GM19043 (cell line): ENCODE data around the gene TMEM151A.
"Not testable (repeated sequence)": the region's sequence is repeated elsewhere in the genome, so short reads cannot be mapped to it uniquely, and the experiment has no call there.

Source experiments
- ATAC-seq: cut with Tn5 transposase; IDR thresholded peaks from one replicate; pipeline ENCODE4 v1.9.1; 2021; ENCODE audit warnings: low read depth; ENCODE audit not compliant: unreplicated experiment

The TMEM151A gene

DNA sequence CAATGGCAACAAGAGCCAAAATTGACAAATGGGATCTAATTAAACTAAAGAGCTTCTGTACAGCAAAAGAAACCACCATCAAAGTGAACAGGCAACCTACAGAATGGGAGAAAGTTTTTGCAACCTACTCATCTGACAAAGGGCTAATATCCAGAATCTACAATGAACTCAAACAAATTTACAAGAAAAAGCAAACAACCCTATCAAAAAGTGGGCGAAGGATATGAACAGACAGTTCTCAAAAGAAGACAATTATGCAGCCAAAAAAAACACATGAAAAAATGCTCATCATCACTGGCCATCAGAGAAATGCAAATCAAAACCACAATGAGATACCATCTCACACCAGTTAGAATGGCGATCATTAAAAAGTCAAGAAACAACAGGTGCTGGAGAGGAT, 28.6 kb downstream of the TMEM151A start:
- not testable (repeated sequence) for ATAC-seq

DNA sequence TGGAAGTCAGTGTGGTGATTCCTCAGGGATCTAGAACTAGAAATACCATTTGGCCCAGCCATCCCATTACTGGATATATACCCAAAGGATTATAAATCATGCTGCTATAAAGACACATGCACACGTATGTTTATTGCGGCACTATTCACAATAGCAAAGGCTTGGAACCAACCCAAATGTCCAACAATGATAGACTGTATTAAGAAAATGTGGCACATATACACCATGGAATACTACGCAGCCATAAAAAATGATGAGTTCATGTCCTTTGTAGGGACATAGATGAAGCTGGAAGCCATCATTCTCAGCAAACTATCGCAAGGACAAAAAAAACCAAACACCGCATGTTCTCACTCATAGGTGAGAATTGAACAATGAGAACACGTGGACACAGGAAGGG, 29.1 kb downstream of the TMEM151A start:
- not testable (repeated sequence) for ATAC-seq

DNA sequence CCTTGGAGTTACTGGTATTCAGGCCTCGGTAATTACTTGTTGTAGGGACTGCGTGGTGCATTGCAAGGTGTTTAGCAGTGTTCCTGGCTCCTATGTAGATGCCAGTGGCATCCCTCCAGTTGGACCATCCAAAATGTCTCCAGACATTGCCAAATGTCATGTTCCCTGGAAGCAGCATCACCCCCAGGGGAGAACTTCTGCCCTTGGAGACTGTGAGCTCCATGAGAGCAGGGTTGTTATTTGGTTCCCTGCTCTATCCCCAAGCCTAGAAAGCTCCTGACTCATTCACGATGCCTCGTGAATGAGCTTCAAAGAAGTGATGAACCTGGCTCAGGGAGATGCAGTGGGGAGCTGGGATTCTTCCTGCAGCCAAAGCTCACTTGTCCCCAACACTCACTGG, 29.9 kb downstream of the TMEM151A start:
- ATAC-seq: no peak

DNA sequence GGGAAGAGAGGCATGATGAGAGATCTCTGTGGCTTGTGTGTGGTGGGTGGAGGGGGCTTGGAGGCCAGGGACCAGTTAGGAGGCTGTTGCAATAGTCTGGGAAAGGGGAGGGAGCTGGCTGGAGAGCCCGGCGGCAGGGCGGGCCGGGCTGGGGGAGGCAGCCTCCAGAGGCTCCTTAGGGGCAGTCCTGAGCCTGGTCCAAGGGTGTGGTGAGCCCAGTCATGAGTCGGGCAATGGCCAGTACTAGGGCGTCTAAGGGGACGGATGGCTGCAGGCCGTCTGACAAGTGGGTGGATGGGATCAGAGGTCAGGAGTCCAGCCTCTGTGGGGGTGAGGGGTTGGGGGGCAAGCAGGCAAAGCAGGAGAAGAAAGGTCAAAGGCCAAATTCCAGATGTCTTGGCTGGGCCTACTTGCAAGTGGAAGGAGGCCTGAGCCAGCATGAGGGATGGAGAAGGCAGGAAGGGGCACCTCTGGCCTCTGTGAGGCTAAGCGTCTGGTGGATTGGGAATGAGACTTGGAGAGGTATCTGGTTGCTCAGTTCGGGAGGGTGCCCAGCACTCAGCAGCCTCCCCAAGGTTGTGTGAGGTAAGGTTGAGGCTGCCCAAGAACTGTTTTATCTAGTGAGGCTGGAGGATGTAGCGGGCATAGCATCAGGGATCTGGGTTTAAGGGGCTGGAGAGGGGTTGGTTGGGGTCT, 31.2 kb downstream of the TMEM151A start:
- ATAC-seq: no peak

DNA sequence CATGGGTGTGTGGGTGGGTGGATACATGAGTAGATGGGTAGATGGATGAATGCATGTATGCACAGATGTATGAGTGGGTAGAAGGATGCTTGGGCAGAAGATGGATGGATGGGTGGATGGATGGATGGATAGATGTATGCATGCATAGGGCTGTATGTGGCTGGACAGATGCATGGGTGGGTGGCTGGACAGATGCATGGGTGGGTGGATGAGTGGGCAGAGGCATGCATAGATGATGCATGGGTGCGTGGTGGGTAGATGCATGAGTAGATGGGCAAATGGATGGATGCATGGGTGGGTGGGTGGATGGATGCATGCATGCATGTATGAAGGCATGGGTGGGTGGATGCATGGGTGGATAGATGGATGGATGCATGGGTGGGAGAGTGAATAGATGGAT, 32.0 kb downstream of the TMEM151A start:
- no peak for ATAC-seq

DNA sequence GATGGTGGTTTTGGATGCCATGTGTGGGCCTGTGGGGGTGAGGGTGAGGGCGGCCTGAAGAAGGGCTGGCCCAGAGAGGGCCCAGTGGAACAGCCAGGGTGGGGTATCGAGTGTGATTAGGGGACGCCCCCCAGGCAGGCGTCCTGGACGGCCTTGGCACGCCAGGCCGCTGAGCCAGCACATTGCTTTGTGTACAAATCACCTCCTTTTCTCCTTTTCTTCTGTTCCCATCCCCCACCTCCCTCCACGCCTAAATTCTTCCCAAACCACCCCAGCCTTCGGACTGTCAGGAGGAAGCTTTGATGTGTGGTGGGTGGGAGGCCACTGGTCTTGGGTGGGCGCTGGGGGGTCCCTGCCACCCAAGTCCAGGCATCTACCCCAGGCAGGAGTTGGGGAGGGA, 33.0 kb downstream of the TMEM151A start:
- no peak for ATAC-seq

DNA sequence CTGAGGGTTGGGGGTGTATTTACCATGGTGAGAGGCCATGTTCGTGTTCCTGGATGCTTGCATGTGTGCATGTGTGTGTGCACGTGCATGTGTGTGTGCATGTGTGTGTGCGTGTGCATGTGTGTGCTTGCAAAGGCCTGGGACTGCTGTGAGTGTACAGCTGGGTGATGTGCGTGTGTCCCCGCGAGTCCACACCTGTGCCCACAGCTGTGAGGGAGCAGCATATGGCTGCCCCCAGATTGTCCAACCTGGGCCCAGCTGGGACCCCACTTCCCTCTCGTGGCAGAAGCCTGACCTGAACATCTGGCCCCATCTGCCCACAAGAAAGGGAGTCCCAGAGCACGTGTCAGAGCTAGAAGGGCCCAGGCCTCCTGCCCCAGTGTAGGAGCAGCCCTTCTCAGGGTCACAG, 33.6 kb downstream of the TMEM151A start:
- ATAC-seq: no peak

DNA sequence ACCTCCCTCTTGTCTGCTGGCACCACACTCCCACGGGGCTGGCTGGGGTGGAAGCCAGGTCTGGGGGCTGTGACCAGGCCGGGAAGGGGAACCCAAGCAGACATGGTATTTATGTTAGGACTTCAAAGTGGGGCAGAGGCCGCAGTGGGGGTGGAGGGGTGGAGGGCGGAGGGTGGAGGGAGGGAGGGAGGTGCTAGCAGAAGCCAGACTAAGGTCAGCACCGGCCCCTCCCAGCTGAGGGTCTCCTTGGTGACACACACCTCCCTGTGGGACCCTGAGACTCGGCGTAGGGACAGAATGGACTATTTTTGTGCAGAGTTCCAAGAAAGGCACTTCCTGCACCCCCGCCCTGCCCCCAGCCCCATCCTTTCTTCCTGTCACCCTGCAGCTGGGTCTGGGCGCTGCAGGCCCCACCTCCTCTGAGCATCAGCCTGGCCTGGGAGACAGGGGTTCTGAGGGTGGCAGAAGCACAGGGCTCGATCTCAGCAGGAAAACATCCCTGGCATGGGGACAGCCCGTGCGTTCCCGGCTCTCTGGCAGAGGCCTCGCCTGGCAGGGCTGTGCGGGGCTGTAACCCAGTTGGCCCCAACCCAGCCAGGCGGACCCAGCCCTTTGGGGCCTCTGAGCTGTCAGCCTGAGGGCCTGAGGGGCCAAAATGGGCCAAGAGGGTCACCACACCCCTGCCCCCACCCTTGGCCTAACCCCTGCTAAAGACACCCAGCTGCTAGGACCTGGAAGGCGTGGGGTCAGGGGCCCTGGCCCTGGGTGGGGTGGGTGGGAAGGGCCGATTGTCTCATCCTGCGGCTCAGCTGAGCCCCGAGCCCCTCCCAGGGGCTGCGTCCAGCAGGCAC, 34.8 kb downstream of the TMEM151A start:
- ATAC-seq: no peak

DNA sequence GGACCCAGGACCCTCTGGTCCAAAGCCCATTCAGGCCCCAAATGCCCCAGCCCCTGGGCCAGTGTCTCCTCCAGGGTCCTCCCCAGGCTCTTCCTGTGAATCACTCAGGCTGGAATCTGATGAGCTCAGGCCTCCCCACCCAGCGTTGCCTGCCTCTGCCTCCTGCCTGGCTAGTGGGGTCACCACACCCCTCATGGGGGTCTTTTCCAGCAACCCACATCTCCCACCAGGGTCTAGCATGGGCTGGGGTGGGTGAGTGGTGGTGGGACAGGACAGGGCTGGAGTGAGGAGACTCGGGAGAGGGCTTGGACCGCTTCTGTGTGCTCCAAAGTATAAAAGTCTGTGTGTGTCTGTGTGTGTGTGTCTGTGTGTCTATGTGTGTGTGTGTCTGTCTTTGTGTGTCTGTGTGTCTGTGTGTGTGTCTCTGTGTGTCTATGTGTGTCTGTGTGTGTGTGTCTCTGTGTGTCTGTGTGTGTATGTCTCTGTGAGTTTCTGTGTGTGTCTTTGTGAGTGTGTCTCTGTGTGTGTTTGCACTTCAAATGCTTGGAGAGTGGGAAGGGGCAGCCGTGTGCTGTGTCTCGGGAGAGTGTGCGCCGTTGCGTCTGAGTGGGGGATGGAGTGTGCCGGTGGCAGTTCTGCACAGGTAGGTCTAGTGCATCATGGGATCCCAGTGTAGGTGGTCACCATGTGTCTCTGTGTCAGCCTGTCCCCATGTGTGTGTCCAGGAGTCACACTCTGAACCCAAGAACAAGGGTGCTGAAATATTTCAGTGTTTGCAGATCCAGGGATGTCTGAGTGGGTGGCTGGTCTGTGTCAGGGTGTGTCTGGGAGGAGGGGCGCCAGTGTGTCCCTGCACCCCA, 35.7 kb downstream of the TMEM151A start:
- ATAC-seq: no peak

DNA sequence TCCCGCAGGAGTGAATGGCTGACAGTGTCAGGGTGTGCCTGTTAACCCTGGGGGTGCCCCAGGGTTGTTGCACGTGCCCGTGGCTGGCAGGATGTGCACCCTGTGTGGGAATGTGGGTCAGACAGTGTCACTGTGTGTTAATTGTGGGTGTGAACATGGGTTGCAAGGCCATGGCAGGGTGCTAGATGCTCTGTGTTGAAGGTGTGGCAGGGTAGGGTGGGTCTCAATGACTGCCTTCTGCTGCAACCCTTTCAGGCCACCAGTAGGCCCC, 36.3 kb downstream of the TMEM151A start:
- no peak for ATAC-seq

DNA sequence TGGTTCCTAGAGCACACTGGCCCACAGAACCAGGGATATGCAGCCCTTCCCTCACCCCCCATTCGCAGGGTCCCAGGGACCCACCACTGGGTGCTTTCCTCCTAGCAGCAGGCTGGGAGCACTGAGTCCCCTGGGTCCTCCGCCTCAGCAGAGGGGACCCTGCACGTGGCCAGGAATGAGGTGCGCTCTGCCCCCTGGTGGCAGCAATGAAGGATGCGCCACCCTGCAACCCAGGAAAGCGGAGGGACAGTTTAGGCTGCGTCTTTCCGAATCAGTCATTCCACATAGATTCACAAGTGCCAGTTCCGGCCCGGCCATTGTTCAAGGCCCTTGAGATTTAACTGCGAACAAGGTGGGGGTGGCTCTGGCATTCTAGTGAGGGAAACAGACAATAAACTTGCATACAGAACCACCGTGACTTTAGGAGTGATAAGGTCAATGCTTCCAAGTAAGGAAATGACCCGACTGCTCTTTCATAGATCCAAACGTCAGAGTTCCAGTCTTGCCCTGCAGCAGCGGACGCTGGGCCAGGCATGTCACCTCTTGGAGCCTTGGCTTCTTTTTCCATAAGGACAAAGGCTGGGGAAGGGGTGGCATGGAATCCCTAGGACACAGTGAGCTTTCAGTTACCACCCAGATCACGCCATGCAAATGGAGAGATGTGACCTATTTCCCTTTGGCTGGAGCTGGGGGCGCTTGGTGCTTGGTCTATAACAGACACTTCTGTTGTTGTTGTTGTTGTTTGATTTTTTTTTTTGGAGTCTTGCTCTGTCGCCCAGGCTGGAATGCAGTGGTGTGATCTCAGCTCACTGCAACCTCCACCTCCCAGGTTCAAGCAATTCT, 36.8 kb downstream of the TMEM151A start:
- no peak for ATAC-seq

DNA sequence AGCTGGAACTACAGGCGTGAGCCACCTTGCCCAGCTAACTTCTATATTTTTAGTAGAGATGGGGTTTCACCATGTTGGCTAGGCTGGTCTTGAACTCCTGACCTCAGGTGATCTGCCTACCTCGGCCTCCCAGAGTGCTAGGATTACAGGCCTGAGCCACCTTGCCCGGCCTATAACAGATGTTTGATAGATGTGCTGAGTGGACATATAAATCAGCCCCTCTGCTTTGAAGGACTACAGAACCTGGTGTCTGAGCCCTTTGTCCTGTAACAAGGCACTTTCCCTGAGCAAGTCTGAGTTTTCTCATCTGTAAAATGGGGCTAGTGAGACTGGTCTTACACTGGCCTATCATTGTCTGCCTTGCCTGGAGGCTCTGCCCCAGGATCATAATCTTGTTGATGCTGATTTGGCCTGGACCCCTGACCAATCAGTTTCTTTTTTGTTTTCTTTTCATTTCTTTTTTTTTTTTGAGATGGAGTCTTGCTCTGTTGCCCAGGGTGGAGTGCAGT, 37.5 kb downstream of the TMEM151A start:
- ATAC-seq: no peak

DNA sequence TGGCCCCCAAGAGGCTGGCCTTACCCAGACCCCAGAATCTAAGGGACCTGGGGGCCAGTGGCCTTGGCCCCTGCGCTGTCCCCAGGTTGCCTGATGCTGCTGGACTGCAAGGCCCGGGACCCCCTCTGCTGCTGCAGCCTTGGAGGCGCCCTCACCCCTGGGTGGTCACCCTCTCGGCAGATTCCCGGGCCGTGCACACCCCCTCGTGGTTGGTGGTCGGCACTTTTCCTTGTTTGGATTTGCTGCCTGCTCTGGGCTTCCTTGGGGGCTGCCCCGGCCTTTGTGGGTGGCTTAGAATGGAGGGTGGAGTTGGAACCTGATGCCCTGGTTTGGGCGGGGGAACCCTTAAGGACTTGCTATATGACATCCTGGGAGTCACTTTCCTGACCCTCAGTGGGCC, 39.2 kb downstream of the TMEM151A start:
- ATAC-seq: no peak

DNA sequence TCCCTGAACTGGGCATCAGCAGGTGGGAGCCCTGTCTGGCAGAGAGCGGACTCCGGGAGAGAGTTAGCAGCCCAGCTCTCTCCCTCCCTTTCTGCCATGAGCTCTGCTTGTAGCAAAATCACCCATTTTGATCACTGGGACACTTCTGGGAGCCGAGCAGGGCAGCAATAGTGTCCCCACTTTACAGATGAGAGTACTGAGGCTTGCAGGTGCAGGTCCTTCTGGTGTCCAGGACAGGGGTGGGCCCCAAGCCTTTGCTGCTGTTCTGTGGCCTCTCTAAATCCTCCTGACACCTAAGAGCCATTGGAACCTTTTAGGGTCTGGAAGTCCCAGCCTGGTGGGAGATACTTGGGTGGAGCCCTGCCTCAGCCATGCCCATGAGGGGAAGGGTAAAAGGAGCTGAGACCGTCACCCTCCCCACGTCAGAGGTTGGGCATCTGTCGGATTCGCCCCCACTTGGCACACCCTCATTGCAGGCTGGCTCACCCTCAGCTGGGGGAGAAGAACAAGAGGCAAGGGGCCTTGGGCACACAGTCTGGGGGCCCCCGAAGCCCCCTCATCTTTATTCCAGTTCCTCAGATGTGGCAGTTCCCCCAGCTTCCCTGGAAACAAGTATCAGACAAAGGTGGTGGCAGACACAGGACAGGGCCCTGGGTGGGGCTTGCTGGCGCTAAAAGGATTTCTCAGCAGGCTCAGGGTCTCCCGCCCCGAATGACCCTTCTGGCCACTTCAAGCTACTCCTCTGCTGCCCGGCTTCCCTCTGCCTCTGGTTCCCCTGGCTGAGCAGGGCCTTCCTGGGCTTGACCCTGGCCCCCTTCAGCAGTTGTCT, 40.1 kb downstream of the TMEM151A start:
- ATAC-seq: no peak

DNA sequence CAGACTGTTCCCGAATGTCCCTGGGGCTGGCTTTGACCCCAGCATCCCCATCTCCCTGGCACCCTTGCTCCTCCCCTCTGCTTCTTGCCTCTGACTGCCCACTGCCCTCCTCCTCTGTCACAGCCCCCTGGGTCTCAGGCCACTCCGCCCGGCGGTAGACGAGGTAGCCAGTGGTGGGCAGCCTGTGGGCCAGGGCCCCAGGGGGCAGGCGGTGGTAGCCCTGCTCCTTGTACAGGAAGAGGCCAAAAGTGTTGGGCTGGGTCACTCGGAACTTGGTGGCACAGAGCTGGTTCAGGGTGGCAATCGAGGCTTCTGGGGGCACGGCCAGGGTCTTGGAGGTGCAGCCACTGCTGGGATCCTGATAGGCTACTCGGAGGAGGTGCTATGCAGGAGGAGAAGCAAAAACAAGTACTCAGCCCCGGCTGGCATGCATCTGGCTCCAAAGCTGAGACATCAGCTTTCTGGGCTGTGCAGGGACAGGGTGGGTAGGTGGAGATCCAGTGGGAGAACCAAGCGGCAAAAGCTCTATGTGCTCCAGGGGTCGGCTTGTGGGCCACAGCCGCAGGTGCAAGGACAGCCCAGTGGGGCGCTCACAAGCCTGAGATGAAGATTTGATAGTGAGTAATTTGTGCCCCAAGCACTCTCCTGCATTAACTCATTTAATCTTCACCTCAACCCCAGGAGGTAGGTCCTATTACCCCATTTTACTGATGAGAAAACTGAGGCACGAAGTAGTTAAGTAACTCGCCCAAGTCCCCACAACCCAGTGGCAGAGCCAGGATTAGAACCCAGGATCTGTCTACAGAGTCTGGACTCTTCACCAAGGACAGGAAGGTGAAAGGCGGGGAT, 40.9 kb downstream of the TMEM151A start:
- no peak for ATAC-seq

DNA sequence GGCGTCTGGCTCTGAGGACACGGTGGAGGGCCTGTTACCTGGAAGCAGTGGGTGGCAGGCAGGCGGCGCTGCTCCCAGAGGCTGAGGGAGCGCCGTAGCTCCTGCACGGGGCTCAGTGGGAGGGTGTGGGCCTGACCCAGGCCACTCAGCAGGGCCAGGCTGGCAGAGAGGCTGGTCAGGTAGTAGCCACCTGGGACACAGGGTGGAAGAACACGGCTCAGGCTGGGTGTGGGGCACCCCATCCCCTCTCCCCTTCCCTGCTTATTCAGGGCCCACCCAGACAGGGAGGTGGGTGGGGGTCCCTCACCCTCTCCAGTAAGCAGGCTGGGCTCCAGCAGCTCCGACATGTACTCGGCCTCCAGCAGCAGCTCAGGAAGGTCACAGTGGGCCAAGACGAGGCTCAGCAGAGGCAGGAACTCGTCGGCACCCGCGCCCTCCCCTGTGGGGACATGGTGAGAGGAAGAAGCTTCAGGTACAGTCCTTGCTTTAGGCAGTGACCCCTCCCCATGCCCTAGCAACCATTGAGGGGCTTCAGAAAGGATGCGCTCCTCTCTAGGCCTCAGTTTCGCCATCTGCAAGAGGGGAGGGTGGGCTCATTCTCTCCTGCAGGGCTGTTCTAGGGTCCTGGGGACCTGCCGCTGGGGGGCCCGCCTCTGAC, 41.7 kb downstream of the TMEM151A start:
- no peak for ATAC-seq

DNA sequence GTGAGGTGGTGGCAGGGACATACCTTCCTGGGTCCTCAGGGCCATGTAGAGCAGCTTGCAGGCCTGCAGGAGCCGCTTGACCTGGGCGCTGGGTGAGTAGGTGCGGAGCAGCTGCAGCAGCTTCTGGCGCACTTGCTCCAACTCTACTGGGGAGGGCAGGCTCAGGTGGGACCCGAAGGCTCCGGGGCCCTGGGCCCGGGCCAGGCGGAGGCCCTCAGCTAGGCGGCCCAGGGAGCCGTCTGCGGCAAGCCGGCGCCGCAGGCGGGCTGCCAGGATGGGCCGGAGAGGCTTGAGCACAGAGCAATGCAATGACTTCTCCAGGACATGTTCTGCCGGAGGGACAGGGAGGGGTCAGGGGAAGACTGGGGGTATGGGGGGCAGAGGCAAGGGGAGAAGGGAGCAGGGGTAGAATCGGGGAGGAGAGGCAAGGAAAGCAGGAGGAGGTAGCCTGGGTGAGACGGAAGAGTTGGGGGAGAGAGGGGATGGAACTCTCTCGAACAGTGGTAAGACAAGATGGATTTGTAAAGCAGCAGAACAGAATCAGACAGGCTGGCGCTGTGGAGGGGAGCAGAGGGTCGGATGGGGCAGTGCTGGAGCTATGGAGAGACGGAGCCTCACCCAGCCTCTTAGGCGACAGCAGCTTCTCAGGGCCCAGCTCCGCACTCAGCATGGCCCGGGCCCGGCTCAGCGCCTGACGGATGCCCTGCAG, 42.4 kb downstream of the TMEM151A start:
- ATAC-seq: no peak
